Ammon's horn (tissue), 1 donor: ENCODE results near the gene GPAM.
"Not testable (repeated sequence)": the region's sequence is repeated elsewhere in the genome, so short reads cannot be mapped to it uniquely, and the experiment has no call there.

Experiments used
- DNase-seq: peaks from one replicate; pipeline ENCODE4 v3.0.0-alpha.2; 2016; ENCODE audit warnings: low spot score

GPAM gene

DNA sequence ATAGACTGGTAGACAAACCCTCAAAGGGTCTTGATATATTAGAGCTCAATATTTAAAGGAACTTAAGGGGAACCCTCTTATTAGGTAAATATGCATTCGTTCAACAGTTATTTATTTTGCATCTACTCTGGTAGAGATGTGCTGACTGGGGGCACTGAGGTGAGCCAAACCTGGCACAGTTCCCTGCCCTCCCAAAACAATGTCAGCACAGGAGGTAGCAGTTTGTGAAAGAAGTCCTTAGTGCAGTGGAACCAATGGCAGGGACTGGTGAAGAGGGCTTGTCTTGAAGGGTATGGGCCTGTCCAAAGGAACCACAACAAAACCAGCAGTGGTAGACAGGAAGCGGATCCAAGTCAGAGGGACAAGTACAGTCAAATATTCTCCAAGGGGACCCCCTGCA lies 32.6 kb upstream of the GPAM start:
- DNase-seq = no peak

DNA sequence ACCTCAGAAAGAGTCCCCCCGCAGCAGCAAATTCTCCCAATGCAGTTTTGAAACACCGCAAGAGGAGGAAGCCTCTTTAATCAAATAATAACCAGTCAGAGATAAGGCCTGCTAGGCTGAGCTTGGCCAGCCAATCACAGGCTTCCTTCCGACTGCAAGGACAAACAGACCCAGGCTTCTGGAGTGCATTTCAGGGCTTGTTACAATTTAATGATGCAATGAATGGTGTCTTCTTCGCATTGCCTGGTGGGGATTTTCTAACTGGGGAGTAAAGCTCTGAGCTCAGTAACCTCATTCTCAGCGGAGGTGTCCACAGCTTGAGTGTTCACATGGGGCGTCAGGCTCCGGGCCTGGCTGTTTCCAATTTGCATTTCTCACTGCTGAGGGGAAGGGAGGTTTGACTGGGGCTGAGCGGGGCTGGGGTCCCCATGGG lies 31.8 kb upstream of the GPAM start:
- no peak for DNase-seq

DNA sequence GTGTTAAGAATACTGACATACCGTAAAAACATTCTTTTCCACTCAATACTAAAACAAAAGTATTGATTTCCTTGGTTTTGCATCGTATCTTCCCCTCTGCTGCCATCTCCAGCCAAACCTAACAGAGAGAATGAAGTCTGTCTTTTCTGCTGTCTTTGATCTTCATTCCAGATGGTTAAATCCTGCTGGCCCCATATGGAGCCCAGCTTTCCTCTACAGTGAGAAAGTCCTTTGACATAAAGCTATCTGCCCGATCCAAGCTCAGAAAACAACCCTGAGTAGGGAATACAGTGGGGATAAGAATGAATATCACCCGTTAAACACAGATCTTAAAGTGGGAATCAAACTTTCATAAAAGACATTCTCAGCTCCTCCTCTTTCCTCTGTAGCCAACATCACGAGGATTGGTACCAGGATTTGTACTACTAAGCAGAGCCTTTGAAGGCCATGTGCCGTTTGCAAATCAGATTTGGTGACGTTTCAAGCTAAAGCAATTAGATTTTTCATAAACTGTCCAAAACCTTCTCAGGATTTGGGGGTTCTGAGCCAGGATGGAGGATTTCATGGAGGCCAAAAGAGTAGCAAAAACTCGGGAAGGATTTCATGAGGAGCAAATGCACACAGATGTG lies 30.8 kb upstream of the GPAM start:
- no peak for DNase-seq

DNA sequence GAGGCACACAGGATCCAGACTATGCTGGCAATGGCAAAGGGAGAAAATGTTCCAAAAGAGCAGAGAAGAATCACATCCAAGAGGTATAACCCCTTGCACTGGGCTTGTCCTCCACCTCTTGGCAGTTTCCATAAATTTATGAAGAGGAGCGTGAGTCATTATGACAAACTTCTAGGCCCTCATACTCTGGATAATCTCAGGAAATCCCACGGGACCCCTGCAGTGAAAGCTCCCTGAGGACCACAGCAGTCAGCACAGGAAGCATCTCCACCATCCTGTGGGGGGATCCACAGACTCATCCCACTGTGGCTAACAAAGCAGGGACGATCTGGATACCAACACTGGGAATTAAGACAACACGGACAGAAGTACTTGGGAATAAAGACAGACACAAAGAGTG lies 30.3 kb upstream of the GPAM start:
- no peak for DNase-seq

- DNase-seq = no peak
Observed at GRCh38 chr10:112213098-112213823, 29.7 kb upstream of the GPAM start.

- DNase-seq = peak; percentile 36
Observed at GRCh38 chr10:112210666-112211065, 27.1 kb upstream of the GPAM start.

GRCh38 chr10:112209684-112210131 lies 26.1 kb upstream of the GPAM start:
- DNase-seq = peak; percentile 53

DNA sequence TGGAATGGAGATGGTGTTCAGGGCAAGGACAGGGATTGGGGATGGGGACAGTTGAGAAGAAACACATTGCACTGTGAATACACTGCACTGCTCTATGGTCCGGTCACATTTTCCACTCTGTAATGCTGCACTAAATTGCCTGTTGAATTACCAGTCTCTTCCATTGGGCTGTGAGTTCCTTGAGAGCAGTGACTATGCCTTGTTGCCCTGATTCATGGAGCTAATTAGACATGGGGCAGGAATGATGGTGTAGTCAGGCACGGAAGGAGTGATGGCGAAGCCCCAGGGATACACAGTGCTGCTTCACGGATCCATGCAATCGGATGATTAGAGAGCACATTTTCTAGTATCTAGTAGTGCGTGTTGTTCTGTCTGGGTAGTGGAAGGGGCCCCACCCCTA lies 25.4 kb upstream of the GPAM start:
- DNase-seq = no peak

DNA sequence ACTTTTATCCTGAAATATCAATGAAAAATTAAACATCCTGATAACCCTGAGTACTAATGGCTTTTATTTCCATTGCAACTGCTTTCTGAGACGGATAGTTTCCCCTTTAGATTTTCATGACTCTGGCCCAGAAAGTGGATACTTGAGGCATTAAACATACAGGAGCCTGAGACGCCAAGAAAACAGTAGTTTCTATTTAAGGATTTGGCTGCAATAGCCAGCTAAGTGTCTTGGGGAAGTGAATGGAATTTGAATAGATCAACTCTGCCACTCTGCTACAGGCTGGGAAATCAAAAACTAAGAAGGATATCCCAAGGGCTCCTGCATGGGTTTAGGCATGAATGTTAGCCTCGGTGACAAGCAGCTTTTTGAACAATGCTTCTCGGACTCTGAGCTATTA lies 24.7 kb upstream of the GPAM start:
- DNase-seq = no peak

GRCh38 chr10:112203328-112204076 lies 19.9 kb upstream of the GPAM start:
- no peak for DNase-seq

DNA sequence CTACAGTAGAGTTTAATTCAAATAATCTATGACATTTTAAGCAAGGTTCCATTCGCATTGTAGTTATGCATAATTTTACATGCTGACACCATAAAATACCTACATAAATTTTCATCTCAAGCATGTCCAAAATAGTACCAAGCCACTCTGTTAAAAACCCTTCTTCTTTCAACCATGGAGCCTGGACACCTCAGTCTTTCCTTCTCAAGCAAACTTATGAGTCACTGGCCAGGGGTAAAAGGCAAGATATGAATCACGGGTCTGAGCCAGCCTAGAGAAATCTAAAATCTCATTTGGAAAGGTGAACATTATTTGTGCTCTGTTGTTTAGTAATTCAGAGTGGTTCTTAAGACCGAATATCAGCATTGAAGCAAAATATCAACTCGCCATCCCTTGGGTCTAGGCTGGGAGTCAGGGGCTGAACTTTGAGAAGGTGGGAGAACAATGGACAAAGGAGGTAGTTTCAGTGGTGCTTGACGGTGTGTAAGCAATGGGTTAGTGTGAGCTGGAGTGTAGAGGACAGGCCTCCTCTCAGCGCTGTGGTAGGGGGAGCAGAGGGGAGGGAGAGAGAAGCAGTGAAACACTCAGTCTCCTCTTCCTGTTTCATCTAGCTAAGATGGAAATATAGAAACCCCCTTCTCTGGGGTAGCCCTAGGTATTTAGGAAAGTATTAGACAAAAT lies 19.1 kb upstream of the GPAM start:
- DNase-seq = no peak

DNA sequence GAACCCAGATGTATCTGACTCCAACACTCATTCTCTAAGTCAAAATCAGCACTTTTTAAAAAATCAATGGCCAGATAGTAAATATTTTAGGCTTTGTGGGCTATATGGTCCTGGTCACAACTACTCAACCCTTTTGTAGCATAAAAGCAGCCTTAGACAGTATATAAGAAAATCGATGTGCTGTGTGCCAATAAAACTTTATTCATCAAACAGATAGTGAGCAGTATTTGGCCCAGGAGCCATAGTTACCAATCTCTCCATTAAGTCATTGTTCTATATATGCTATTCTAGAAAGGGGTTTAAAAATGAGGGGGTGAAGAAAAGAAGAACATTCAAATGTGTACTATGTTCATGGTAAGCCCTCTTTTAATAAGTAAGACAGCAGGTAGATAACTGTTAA lies 18.5 kb upstream of the GPAM start:
- DNase-seq = no peak

- no peak for DNase-seq
Observed at GRCh38 chr10:112201334-112201733, 17.8 kb upstream of the GPAM start.

DNA sequence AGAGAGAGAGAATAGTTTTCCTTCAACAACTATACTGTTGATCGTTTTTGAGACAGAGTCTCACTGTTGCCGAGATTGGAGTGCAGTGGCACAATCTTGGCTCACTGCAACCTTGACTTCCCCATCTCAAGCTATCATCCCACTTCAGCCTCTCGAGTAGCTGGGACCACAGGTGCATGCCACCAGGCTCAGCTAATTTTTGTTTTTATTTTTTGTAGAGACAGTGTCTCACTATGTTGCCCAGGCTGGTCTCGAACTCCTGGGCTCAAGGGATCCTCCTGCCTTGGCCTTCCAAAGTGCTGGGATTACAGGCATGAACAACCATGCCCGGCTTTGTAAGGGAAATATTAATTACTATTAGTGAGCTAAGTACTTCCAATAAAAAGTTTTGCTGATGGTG lies 16.7 kb upstream of the GPAM start:
- DNase-seq = not testable (repeated sequence)

- DNase-seq = not testable (repeated sequence)
Observed at GRCh38 chr10:112197662-112198061, 14.1 kb upstream of the GPAM start.

DNA sequence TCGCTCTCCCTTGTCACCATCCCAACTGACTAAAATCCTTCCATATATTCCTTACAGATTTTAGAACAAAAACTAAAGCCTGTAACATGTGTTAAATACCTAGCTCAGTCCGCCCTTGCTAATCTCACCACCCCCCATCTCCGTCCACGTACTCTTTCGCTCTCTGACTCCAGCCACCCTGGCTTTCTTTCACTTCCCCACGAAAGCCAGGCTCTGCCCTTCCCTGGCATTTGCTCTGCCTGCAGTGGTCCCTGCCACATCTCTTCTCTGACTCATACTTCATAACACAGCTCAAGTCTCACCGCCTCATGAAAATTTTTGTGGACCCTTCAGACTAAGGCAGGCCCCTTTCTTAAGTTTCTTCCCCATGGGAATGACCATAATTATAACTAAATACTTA lies 11.7 kb upstream of the GPAM start:
- DNase-seq = no peak

DNA sequence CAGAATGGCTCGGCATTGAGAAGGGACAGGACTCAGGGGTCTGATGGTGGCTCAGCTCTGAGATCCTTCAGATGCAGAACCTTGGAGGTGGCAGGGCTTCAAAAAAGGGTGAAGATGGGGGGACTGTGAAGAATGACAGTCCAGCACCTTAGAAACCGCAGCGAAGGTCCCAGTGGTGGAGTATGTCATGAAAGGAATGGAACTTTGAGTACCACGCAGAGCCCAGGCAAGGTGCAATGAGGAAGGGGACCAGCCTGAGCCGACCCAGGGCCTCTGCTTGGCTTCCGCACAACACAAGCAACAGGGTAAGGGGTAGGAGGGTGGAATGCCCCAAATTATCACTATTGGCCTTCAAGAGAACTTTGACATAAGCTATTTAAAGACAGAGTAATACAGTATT lies 8.2 kb upstream of the GPAM start:
- no peak for DNase-seq

- DNase-seq = no peak
Observed at GRCh38 chr10:112191041-112191590, 7.6 kb upstream of the GPAM start.

- peak; percentile 64 for DNase-seq
Observed at GRCh38 chr10:112189465-112189864, 5.9 kb upstream of the GPAM start.

GRCh38 chr10:112187527-112187926 lies 4.0 kb upstream of the GPAM start:
- DNase-seq = no peak

DNA sequence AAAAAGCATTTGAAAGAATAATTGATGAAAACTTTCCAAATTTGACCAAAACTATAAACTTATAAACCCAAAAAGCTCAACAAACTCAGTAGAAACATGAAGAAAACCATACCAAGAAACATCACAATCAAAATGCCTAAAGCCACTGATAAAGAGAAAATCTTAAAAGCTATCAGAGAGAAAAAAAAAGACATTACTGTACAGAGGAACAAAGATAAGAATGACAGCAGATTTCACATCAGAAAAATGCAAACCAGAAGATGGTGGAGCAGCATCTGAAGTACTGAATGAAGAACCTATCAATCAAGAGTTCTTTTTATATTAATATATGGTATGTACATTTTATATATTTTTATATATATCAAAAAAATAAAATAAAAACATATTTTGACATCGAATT lies 2.4 kb upstream of the GPAM start:
- DNase-seq = no peak

DNA sequence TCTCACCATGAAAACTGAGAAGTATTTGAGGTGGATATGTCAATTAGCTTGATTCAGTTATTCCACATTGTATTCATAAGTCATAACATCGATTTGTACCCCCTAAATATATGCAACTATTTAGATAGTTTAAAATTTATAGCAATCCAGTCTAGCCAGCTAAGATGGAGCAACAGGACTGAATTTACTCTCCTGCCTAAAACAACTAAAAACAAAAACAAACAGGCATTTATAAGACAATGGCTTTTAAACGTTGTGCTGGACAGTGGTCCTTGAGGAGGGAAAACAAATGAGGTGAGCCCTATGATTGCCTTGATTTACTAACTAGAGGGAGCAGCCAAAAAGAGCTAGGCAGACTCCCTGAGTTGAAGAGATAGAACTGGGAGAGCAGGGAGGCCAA lies 814 bp upstream of the GPAM start:
- no peak for DNase-seq
